Glutamatergic neuron (in vitro differentiated cells): ENCODE data around the gene COG8. TPM values are rescaled to one million over a fixed set of nuclear protein-coding genes. Genes with fewer than 3 reads are reported as not detected.

ENCODE experiments used
- DNase-seq: peaks from one replicate; pipeline ENCODE4 v3.0.0; 2022
- H3K27ac Mint-ChIP-seq: one replicate; pipeline ENCODE4 v1.8.0; 2020; ENCODE audit warnings: mild to moderate bottlenecking, mixed read lengths, inconsistent platforms; ENCODE audit not compliant: unreplicated experiment
- H3K27me3 Mint-ChIP-seq: one replicate; pipeline ENCODE4 v1.8.0; 2020; ENCODE audit warnings: mild to moderate bottlenecking, moderate library complexity, mixed read lengths, inconsistent platforms; ENCODE audit not compliant: unreplicated experiment
- H3K36me3 Mint-ChIP-seq: one replicate; pipeline ENCODE4 v1.8.0; 2020; ENCODE audit warnings: mild to moderate bottlenecking, mixed read lengths, inconsistent platforms; ENCODE audit not compliant: unreplicated experiment
- H3K4me1 Mint-ChIP-seq: one replicate; pipeline ENCODE4 v1.8.0; 2020; ENCODE audit warnings: mild to moderate bottlenecking, low read depth, mixed read lengths, inconsistent platforms; ENCODE audit not compliant: unreplicated experiment
- H3K4me3 Mint-ChIP-seq: one replicate; pipeline ENCODE4 v1.8.0; 2020; ENCODE audit warnings: mild to moderate bottlenecking, mixed read lengths, inconsistent platforms; ENCODE audit not compliant: unreplicated experiment
- H3K9me3 Mint-ChIP-seq: one replicate; pipeline ENCODE4 v1.8.0; 2020; ENCODE audit warnings: mild to moderate bottlenecking, moderate library complexity, mixed read lengths, inconsistent platforms; ENCODE audit not compliant: unreplicated experiment
- total RNA-seq: library from RNA; stranded (reverse); fragmentation: NEBNext Ultra II Directional; extraction: Animal tissue kit (Norgen Biotek cat#: 25700); gene quantifications from one replicate; pipeline ENCODE4 v1.2.1, GENCODE V29; 2021; ENCODE audit not compliant: unreplicated experiment
- TF ChIP-seq, protein P1 (sequence below): fragments of 200-600 bp; sonication (generic); IDR thresholded peaks from one replicate; pipeline ENCODE4 v1.5.0; 2021; ENCODE audit not compliant: partially characterized antibody, unreplicated experiment

The COG8 gene
- total RNA-seq, 1 donor from 2014 or later: 51.2 TPM

- Mint-ChIP-seq H3K9me3 (no peaks in the 10 kb centered on the region), H3K27me3 (no peaks in the 10 kb centered on the region), H3K27ac (no peak overlapping the region), H3K4me3 (no peak overlapping the region), H3K36me3 (no peaks in the 10 kb centered on the region), H3K4me1 (no peaks in the 10 kb centered on the region)
- DNase-seq: no peak
- TF ChIP-seq, protein P1, sequence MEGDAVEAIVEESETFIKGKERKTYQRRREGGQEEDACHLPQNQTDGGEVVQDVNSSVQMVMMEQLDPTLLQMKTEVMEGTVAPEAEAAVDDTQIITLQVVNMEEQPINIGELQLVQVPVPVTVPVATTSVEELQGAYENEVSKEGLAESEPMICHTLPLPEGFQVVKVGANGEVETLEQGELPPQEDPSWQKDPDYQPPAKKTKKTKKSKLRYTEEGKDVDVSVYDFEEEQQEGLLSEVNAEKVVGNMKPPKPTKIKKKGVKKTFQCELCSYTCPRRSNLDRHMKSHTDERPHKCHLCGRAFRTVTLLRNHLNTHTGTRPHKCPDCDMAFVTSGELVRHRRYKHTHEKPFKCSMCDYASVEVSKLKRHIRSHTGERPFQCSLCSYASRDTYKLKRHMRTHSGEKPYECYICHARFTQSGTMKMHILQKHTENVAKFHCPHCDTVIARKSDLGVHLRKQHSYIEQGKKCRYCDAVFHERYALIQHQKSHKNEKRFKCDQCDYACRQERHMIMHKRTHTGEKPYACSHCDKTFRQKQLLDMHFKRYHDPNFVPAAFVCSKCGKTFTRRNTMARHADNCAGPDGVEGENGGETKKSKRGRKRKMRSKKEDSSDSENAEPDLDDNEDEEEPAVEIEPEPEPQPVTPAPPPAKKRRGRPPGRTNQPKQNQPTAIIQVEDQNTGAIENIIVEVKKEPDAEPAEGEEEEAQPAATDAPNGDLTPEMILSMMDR: no peak
Observed at GRCh38 chr16:69378760-69379159, 39.4 kb upstream of the COG8 start.

DNA sequence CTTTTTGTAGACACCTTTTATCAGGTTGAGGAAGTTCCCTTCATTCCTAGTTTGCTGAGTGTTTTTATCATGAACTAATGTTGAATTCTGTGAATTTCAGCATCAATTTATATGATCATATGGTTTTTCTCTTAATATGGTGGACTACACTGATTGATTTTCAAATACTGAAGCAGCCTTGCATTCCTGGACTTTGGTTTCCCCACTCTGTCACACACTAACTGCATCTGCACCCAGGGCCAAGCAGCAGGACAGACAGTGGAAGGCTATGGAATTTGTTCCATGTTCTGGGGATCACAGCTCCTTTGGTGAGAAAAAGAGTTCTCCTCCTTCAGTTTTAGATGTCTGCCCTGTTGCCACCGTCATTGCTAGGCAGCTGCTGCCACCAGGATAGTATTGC lies 38.7 kb upstream of the COG8 start:
- DNase-seq: no peak
- no peak overlapping the region for H3K4me3 Mint-ChIP-seq
- no peaks in the 10 kb centered on the region for H3K4me1 Mint-ChIP-seq
- H3K9me3 Mint-ChIP-seq: no peaks in the 10 kb centered on the region
- H3K27me3 Mint-ChIP-seq: no peaks in the 10 kb centered on the region
- TF ChIP-seq, protein P1: no peak
- no peak overlapping the region for H3K27ac Mint-ChIP-seq
- H3K36me3 Mint-ChIP-seq: no peaks in the 10 kb centered on the region

- no peak for DNase-seq
- Mint-ChIP-seq H3K36me3 (no peaks in the 10 kb centered on the region), H3K27ac (no peak overlapping the region), H3K9me3 (no peaks in the 10 kb centered on the region), H3K4me1 (no peaks in the 10 kb centered on the region), H3K27me3 (no peaks in the 10 kb centered on the region), H3K4me3 (no peak overlapping the region)
- TF ChIP-seq, protein P1: no peak
Observed at GRCh38 chr16:69376393-69377059, 37.2 kb upstream of the COG8 start.

DNA sequence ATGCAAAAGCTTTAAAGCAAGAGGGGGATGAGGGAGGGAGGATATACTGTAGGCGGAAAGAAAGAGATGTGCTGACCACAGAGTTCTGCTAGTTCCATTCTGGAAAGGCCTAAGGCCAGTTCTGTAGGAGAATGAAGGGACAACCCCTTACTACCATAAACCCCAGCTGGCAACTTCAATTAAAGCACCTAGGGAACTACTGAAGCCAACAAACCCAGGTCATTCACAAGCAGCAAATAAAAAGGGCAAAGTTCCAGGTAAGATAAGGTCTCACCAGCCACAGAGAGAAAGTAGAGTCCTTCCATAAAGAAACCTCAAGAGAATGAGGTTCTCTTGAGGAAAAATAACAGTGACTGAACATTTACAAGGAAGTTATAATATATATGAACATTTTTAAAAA lies 33.7 kb upstream of the COG8 start:
- H3K4me1 Mint-ChIP-seq: no peaks in the 10 kb centered on the region
- no peaks in the 10 kb centered on the region for H3K27me3 Mint-ChIP-seq
- no peaks in the 10 kb centered on the region for H3K9me3 Mint-ChIP-seq
- peak overlapping the region; percentile 33 for H3K27ac Mint-ChIP-seq
- H3K36me3 Mint-ChIP-seq: no peaks in the 10 kb centered on the region
- H3K4me3 Mint-ChIP-seq: no peak overlapping the region
- no peak for DNase-seq
- TF ChIP-seq, protein P1: no peak

DNA sequence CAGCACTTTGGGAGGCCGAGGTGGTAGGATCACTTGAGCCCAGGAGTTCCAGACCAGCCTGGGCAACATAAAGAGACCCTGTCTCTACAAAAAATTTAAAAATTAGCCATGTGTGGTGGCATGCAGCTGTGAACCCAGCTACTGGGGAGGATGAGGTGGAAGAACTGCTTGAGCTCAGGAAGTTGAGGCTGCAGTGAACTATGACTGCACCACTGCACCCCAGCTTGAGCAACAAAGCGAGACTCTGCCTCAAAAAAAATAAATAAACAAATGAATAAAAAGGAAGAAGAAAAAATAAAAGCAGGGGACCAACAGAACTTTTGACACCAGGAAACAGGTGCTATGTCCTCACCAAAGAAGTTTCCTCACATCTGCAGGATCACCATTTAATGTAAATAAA lies 32.2 kb upstream of the COG8 start:
- Mint-ChIP-seq H3K9me3 (no peaks in the 10 kb centered on the region), H3K27me3 (no peaks in the 10 kb centered on the region), H3K27ac (no peak overlapping the region), H3K4me1 (no peaks in the 10 kb centered on the region), H3K36me3 (no peaks in the 10 kb centered on the region), H3K4me3 (no peak overlapping the region)
- TF ChIP-seq, protein P1: no peak
- DNase-seq: no peak
